GM18499 (cell line): ENCODE results near the gene FOXP1.

ENCODE experiments used
- ATAC-seq: cut with Tn5 transposase; IDR thresholded peaks from one replicate; pipeline ENCODE4 v1.9.1; 2021; ENCODE audit warnings: moderate number of reproducible peaks; ENCODE audit not compliant: insufficient read depth, unreplicated experiment

The FOXP1 gene

GRCh38 chr3:71300951-71301393, 282.6 kb downstream of the FOXP1 start:
- no peak for ATAC-seq

DNA sequence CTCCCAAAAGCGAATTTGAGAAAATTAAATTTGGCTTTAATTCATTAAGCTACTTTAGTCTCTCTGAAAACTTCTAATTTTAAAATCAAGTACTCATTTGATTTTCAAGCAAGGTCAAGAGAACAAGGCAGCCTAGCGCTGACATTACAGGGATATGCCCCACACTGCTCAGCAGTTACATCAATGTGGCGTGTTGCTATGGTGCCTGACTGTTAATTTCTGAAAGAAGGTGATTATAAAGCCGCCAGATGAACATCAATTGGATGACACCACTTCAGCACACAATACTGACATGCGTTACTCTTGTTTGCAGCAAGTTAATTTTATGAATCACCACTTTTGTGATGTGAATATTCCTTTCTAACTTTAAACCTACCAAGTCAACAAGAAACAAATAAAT, 284.4 kb downstream of the FOXP1 start:
- ATAC-seq = no peak

DNA sequence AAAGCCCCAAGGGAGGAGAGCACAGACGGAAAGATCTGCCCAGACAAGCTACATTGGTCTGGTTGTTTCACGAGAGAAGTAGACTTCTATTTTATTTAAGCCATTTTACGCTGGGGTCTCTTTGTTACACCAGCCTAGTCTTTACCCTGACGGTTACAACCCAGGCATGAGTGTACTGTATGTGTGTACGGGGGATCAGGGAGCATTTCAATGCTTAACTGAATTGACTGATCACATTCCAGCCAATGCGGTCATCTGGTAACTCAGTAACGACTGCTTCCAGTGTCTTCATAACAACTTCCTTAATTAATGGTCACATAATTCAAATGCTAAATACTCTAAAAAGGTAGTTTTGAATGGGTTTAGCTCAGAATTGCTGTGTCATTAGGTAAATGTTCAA, 288.6 kb downstream of the FOXP1 start:
- ATAC-seq = no peak

- ATAC-seq = no peak
Measured at GRCh38 chr3:71290301-71290700, 293.2 kb downstream of the FOXP1 start.

DNA sequence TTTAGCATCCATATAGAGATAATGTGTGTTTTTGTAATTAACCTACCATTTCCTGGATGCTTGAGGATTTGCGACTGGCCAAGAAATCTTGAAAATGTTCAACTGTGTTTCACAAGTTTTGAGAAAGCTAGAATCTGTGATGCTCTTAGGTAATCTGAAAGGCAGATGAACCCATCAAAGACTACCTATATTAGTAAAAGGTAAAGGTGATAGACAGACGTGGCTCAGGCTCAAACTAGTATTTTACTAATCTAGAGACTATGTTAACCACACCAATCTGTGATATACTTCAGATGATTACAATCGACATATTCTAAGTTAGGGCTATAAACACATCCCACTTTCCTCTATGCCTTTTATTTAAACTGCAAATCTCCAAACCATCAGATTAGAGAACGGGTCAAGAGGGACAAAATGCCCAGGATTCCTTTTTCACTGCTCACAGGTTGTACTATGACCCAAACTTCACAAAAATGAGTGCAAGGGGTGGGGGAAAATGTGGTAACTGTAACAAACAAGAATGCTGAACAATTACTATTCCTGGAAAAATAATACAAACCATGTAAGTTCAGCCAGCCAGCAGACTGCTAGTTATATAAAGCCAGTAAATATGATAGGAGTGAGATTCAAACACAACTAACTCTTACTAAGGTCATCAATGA, 295.1 kb downstream of the FOXP1 start:
- ATAC-seq = no peak

DNA sequence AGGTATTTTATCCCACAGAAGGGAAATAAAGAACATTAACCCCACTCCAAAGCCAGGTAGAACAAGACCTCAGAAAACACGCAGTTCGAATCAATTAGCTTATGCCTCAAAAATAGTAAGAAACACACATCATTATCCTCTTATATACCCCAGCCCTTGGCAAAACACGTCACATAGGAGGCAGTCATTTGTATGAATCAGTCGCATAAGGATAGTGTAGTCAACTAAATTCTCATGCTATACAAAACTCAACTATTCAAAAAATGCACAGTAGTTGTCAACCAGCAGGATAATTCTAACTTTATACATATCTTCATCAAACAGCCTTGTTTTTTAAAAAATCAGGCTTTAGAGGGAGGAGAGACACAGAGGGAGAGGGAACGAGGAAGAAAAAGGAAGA, 298.4 kb downstream of the FOXP1 start:
- no peak for ATAC-seq

DNA sequence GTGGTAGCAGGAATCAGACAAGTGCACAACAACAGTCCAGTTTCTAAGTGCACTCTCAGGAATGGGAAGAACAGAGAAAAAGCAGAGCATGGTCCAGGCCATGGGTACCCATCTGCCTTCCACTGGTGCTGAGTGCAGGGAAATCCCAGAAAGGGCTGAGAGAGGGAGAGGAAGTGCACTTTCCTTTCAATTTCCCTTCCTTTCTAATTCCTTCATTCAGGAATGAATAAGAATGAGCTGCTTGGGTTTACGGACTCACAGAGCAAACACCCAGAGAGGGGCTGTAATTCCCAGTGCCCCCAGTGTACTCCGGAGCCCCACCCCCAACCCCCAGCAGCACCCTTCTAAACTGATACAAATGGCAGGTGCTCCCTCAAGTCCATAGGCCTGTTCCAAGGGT, 300.6 kb downstream of the FOXP1 start:
- no peak for ATAC-seq

DNA sequence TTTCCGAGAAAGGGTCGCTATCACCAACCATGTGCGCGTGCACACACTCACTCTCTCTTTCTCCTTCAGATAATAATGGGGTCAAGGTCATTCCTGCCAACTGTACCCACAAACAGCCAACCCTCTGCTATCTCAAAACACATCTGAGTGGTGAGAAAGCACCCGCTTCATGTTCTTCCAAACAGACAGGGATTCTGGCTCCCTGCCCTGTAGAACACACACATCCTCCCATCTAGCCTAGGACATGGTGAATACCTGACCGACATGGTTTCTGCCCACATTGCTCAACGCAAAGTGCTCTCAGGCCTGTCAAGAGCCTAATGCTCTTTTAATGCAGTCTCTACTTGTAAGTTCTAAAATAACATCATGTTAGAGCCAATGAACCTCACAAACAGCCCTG, 302.2 kb downstream of the FOXP1 start:
- no peak for ATAC-seq

- ATAC-seq = no peak
Measured at GRCh38 chr3:71277341-71277740, 306.2 kb downstream of the FOXP1 start.

GRCh38 chr3:71276531-71276930, 307.0 kb downstream of the FOXP1 start:
- no peak for ATAC-seq

DNA sequence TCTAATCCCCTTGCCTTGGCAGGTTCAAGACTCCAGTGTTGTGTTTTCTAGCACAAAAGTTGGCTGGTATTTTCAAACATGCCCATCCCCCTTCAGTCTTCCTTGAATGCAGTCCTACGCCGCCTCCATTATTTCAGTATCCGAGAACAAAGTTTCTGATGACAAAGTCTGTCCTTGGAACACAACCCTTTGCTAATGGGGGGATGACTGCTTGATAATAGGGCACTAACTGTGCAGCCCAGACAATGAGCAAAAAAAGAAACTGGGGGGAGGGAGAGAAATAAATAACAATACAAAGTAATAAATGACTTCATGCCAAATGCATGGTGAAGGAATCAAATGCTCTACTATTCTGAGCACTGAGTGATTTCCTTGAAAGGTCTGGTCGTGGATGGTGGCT, 310.1 kb downstream of the FOXP1 start:
- no peak for ATAC-seq

DNA sequence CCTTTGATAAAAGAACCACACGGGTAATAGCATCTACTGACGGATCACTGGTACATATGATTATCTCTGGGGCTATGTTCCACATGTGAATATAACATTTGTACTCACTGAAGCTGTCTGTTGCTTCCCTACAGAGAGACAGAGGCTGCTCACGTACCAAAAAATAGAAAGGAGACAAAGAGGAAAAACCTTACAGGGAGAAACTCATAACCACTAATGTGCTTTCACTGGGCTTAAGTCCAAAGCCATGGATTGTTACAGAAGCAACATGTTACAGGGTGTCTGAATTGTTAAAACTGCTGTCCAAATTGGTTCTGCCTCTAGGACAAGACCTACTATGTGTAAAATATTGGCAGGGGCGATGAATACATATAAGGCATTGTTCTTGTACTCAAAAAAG, 311.9 kb downstream of the FOXP1 start:
- ATAC-seq = no peak

DNA sequence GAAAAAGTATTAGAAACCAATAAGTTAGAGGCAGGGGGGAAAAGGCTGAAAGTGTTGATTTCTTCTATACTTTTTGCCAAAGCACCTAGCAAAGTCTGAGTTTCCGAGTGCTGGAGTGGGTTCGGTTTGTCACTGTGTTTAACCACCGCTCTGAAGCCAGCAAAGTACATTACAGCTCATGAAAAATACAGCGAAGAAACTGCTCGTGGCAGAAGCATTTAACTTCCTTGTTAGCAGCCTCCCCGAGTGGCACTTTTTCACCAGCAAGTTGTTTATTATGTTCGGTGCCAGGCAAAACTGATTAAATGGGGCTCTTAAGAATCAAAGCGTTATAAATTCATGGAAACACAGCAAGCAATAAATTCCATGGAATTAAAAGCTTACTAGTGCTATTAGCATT, 313.6 kb downstream of the FOXP1 start:
- no peak for ATAC-seq

DNA sequence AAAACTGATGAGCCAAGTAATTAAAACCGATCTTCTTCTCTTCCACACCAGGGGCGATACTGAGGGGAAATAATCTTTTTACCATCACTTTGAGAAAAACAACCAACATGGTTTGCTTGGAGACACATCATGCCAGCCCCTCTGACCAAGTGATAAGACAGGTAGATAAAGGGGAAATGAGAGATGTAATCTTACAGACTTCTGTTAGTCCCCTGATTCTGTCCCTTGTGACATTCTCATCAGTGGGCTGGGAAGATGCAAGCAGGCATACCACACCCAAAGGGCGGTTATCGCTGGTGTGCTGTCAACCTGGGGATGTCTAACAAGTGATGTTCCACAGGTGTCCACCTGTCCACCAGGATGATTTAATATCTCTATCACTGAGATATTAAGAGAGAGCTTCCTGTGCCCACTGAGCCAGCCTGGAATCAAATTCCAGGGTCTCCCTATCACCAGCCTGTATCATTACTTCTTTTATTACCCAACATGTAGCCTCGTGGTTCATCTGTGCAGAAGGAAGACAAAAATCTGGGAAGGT, 315.0 kb downstream of the FOXP1 start:
- no peak for ATAC-seq

- no peak for ATAC-seq
Measured at GRCh38 chr3:71266875-71267274, 316.7 kb downstream of the FOXP1 start.

DNA sequence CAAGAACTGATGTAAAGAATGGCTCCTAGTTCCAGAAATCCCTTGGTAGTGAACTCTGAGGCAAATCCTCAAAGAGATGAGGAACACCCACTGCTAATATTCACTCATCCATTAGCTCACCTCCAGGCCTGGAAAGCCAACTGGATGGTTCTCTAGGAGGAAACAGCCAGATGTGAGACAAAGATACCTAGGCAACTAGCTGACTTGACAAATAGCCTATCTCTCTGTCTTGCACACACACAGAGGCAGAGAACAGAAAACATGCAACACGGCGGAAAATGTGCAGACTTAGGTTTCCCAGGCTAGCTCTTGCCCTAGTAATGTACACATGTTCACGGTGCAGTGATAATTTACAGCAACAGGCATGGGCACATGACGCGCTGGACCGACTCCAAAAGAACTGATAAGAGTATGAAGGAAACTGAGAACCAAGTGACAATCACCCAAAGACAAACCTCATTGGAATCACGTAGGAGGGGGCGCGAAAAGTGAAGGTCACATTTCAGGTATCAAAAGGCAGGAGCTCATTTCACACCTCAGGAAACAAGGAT, 318.1 kb downstream of the FOXP1 start:
- ATAC-seq = no peak

GRCh38 chr3:71264840-71265239, 318.7 kb downstream of the FOXP1 start:
- no peak for ATAC-seq

DNA sequence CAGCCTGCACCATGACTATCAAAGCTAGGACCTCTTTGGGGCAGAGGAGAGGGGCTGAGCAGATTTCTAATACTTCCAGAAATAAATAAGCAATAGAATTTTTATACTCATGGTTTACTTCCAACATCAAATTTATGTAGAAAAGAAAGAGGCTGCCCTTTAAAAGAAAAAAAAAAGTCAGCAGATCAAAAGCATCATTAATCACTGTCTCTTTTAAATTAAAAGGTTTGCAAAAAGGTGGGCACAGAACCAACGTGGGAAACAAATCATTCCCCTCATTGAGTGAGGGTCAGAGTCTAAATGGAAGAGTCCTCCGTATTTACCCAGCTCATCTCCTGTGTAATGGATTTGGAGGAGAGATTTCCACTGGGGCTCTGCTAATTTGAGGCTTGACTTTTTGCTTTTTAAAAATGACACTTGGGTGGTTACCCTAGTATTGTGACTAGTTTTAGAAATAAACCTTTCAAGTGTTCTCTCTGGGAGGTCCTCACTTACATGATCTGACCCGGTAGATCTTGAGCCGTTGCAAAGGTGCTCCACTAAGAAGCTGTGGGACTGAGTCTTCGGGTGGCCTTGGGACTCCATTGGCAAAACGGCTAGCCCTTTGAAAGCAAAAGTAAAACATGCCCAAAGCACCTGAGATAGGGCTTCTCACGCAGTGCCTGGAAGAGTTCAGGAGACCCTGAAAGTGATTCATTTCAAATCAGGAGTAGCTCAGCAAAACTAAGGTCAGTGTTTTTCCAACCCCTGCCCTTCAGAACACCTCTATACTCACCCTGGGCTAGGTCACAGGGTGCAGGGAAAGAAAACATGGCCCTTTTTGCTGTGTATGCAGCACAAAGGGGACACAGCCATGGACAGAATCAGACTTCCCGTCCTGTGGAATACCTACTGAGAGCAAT, 320.9 kb downstream of the FOXP1 start:
- ATAC-seq = no peak

DNA sequence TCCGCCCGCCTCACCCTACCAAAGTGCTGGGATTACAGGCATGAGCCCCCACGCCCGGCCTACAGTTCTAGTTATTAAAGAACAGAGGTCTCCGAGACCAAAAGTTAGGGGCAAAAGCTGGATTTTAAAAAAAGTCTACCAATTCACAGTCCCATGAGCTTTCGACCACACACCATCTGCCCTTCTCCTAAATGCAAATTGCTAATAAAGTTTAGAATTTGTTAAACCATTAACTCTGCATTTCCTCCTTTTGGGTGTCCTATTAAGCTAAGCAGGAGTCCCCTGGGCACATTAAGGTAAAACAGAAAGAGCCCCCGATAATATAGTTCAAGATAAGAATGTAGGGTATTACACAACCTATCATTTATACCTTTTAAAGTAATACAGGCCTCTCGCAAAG, 322.7 kb downstream of the FOXP1 start:
- no peak for ATAC-seq

GRCh38 chr3:71258526-71258925, 325.0 kb downstream of the FOXP1 start:
- no peak for ATAC-seq

DNA sequence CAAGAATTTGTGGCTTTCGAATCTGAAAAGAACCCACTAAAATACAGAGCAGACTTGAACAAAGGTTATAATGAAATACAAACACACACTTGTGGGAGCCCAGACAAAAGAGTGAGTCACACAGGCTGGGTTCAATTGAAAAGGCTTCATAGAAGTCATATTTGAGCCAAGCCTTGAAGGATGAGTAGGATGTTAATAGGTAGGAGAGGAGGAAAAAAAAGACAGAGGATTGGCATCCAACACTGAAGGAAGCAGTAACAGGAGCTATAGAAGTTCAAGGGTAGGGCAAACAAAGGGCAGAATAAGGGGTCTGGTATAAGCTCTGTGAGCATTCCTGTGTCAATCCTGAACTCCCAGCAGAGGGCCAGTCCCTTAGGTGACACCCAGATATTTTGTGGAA, 325.4 kb downstream of the FOXP1 start:
- no peak for ATAC-seq
